ENCODE results near the gene UMODL1. TPM values are rescaled to one million over a fixed set of nuclear protein-coding genes. Genes with fewer than 3 reads are reported as not detected.

The UMODL1 gene
- total RNA-seq, 2 experiments from 2014 or later: 7.4 to 12.3 TPM

DNA sequence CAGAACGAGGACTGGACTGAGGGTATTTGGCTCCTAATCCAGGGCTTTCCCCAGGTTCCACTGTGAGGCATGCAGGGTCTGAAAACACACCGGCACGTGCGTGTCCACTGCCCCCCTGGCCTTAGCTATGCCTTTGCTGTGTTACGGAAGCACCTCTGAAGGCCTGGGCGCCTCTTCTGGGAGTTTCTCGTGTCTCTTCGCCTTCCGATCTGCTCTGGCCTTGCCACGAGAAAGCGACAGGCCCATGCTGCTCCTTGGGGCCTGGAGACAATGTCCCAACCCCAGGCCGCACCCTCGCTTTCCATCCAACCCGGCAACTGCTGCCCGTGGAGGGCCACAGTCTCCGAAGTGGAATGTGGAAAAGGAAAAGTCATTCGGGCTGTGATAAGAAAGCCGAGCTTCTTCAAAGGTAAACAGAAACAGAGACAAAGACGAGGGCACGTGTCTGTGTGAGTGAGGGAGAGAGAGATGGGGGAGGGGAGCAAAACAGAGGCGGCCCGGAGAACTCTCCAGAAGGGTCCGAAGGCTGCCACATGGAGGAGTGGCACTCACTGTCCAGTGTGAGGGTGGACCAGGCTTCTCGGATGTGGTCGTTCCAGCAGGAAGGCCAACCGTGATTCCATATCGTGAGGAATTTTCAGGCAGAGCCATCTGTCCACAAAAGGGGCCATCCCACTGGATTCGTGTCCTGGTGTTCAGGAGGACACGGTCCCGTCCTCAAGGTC, 3.4 kb upstream of the UMODL1 start:
- no peak overlapping the region for H2AFZ ChIP-seq (ENCODE audit: low read length)
- ChIA-PET POLR2A (interaction anchor here (1.5 kb wide), 1 partner anchor 9 kb away, joined by 6 read pairs; no protein-coding TSS in a partner anchor), CTCF (ENCODE audit: unreplicated experiment) (no interaction called here)
- H3K36me3 ChIP-seq (ENCODE audit: insufficient read depth, low read length): no peaks in the 10 kb centered on the region
- H3K4me2 ChIP-seq (ENCODE audit: low read length): peak overlapping the region; percentile 94
- peak overlapping the region; percentile 68 for H3K4me3 ChIP-seq (ENCODE audit: low read depth, low read length, poor library complexity, severe bottlenecking)
- peak overlapping the region; percentile 93 for H3K27ac ChIP-seq (ENCODE audit: low read depth, low read length, poor library complexity, severe bottlenecking)
- TF ChIP-seq EZH2phosphoT487 (IDR thresholded peaks at IDR 0.05; ENCODE audit: borderline replicate concordance, low read depth, low read length): no peak
- TF ChIP-seq, protein P1, sequence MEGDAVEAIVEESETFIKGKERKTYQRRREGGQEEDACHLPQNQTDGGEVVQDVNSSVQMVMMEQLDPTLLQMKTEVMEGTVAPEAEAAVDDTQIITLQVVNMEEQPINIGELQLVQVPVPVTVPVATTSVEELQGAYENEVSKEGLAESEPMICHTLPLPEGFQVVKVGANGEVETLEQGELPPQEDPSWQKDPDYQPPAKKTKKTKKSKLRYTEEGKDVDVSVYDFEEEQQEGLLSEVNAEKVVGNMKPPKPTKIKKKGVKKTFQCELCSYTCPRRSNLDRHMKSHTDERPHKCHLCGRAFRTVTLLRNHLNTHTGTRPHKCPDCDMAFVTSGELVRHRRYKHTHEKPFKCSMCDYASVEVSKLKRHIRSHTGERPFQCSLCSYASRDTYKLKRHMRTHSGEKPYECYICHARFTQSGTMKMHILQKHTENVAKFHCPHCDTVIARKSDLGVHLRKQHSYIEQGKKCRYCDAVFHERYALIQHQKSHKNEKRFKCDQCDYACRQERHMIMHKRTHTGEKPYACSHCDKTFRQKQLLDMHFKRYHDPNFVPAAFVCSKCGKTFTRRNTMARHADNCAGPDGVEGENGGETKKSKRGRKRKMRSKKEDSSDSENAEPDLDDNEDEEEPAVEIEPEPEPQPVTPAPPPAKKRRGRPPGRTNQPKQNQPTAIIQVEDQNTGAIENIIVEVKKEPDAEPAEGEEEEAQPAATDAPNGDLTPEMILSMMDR (conservative IDR thresholded peaks at IDR 0.05; ENCODE audit: low read length): no peak
- no peaks in the 10 kb centered on the region for H3K9me2 ChIP-seq (ENCODE audit: insufficient read depth, low read length)
- DNase-seq (ENCODE audit: low spot score): no peak
- peaks cover 14% of the 10 kb centered on the region; the same call in 1 of the 2 replicates for H3K79me2 ChIP-seq (ENCODE audit: insufficient read depth, low read depth, low read length)
- no peaks in the 10 kb centered on the region for H4K20me1 ChIP-seq (ENCODE audit: insufficient read depth, low read length)
- H3K4me1 ChIP-seq (ENCODE audit: insufficient read depth, low read length, poor library complexity, severe bottlenecking): peaks cover 76% of the 10 kb centered on the region
- H3K9me3 ChIP-seq (ENCODE audit: low read length): no peaks in the 10 kb centered on the region
- intact Hi-C loops (cut with micrococcal nuclease; ENCODE audit: unreplicated experiment): loop anchor here (10.0 kb wide), 2 partner anchors 467 to 643 kb away; partner anchors contain the start of gene MX1
- BruUV-seq (replicated peaks): no TSS peak

DNA sequence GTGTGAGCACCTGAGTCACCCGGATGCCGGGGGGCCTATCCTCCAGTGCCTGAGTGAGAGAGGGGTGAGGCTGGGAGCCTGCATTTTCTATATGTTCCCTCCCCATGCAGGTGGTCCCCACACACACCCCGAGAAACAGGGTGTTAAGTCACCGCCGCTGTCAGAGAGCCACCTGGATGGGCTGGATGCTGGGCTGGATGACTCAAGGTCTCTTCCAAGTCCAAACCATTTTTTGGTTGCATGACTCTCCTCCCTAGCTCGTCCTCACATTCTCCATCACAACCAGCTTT, 2.9 kb upstream of the UMODL1 start:
- H3K9me3 ChIP-seq (ENCODE audit: low read length): no peaks in the 10 kb centered on the region
- no peak for DNase-seq (ENCODE audit: low spot score)
- H3K36me3 ChIP-seq (ENCODE audit: insufficient read depth, low read length): no peaks in the 10 kb centered on the region
- H3K9me2 ChIP-seq (ENCODE audit: insufficient read depth, low read length): no peaks in the 10 kb centered on the region
- no TSS peak for BruUV-seq (replicated peaks)
- no peak overlapping the region for H3K4me3 ChIP-seq (ENCODE audit: low read depth, low read length, poor library complexity, severe bottlenecking)
- TF ChIP-seq, protein P1 (conservative IDR thresholded peaks at IDR 0.05; ENCODE audit: low read length): no peak
- TF ChIP-seq EZH2phosphoT487 (IDR thresholded peaks at IDR 0.05; ENCODE audit: borderline replicate concordance, low read depth, low read length): no peak
- H3K4me1 ChIP-seq (ENCODE audit: insufficient read depth, low read length, poor library complexity, severe bottlenecking): peaks cover 72% of the 10 kb centered on the region
- intact Hi-C loops (cut with micrococcal nuclease; ENCODE audit: unreplicated experiment): loop anchor here (10.0 kb wide), 2 partner anchors 467 to 643 kb away; partner anchors contain the start of gene MX1
- CTCF ChIA-PET (ENCODE audit: unreplicated experiment): no interaction called here
- no peaks in the 10 kb centered on the region for H4K20me1 ChIP-seq (ENCODE audit: insufficient read depth, low read length)
- peaks cover 14% of the 10 kb centered on the region; the same call in 1 of the 2 replicates for H3K79me2 ChIP-seq (ENCODE audit: insufficient read depth, low read depth, low read length)
- POLR2A ChIA-PET: interaction anchor here (1.5 kb wide), 1 partner anchor 9 kb away, joined by 6 read pairs; no protein-coding TSS in a partner anchor
- H3K4me2 ChIP-seq (ENCODE audit: low read length): peak overlapping the region; percentile 94
- peak overlapping the region; percentile 93 for H3K27ac ChIP-seq (ENCODE audit: low read depth, low read length, poor library complexity, severe bottlenecking)
- H2AFZ ChIP-seq (ENCODE audit: low read length): no peak overlapping the region

DNA sequence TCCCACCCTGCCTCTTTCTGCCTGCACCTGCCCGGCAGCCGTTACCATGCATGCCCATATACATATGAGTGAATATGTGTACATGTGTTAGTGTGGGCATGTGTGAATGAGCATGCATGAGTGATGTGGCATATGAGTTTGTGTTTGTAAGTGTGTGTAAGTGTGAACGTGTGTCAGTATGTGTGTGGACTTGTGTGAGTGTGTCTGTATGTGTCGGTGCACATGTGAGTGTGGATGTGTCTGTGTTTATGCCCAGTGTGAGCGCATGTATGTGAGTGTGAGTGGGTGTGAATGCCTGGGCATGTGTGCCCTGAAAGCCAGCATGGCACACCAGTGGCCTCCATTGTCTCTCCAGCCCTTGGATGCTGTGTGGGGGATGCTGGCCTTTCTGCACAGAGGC, 2.5 kb upstream of the UMODL1 start:
- DNase-seq (ENCODE audit: low spot score): no peak
- no TSS peak for BruUV-seq (replicated peaks)
- no peak overlapping the region for H2AFZ ChIP-seq (ENCODE audit: low read length)
- H3K79me2 ChIP-seq (ENCODE audit: insufficient read depth, low read depth, low read length): peaks cover 14% of the 10 kb centered on the region; the same call in 1 of the 2 replicates
- ChIA-PET POLR2A (no interaction called here), CTCF (ENCODE audit: unreplicated experiment) (no interaction called here)
- no peaks in the 10 kb centered on the region for H3K36me3 ChIP-seq (ENCODE audit: insufficient read depth, low read length)
- H3K4me2 ChIP-seq (ENCODE audit: low read length): peak overlapping the region; percentile 94
- peaks cover 72% of the 10 kb centered on the region for H3K4me1 ChIP-seq (ENCODE audit: insufficient read depth, low read length, poor library complexity, severe bottlenecking)
- H3K9me2 ChIP-seq (ENCODE audit: insufficient read depth, low read length): no peaks in the 10 kb centered on the region
- H3K4me3 ChIP-seq (ENCODE audit: low read depth, low read length, poor library complexity, severe bottlenecking): no peak overlapping the region
- TF ChIP-seq, protein P1 (conservative IDR thresholded peaks at IDR 0.05; ENCODE audit: low read length): no peak
- TF ChIP-seq EZH2phosphoT487 (IDR thresholded peaks at IDR 0.05; ENCODE audit: borderline replicate concordance, low read depth, low read length): no peak
- H4K20me1 ChIP-seq (ENCODE audit: insufficient read depth, low read length): no peaks in the 10 kb centered on the region
- H3K27ac ChIP-seq (ENCODE audit: low read depth, low read length, poor library complexity, severe bottlenecking): peak overlapping the region; percentile 93
- intact Hi-C loops (cut with micrococcal nuclease; ENCODE audit: unreplicated experiment): loop anchor here (10.0 kb wide), 2 partner anchors 466 to 644 kb away; partner anchors contain the start of gene MX1
- H3K9me3 ChIP-seq (ENCODE audit: low read length): no peaks in the 10 kb centered on the region

Measured in OCI-LY7 (cell line).